ENCODE data around the gene JADE1. TPM values are rescaled to one million over a fixed set of nuclear protein-coding genes. Genes with fewer than 3 reads are reported as not detected.

JADE1 gene
- total RNA-seq, 1 donor from 2014 or later, result 36.3 TPM

GRCh38 chr4:128800701-128801284, 8.7 kb upstream of the JADE1 start:
- H3K27ac ChIP-seq, result no peak overlapping the region
- no peak for ATAC-seq
- no peak for DNase-seq

GRCh38 chr4:128802680-128803628, 6.5 kb upstream of the JADE1 start:
- H3K4me1 ChIP-seq, result no peaks in the 10 kb centered on the region
- intact Hi-C loops (cut with DNase I), result no loop called here
- no peaks in the 10 kb centered on the region for H3K27me3 ChIP-seq (ENCODE audit: low read depth)
- no peak for DNase-seq
- H3K36me3 ChIP-seq, result no peaks in the 10 kb centered on the region
- H3K27ac ChIP-seq, result no peak overlapping the region
- peak in 1 of 2 donors; percentile 25 for ATAC-seq
- no peak for TF ChIP-seq CTCF (IDR thresholded peaks at IDR 0.05)
- H3K4me3 ChIP-seq, result no peak overlapping the region
- H3K9me3 ChIP-seq, result no peaks in the 10 kb centered on the region

More at GRCh38 chr4:128800701-128801284, 8.7 kb upstream of the JADE1 start:
- TF ChIP-seq CTCF (IDR thresholded peaks at IDR 0.05), result no peak
- no peaks in the 10 kb centered on the region for H3K27me3 ChIP-seq (ENCODE audit: low read depth)
- no peaks in the 10 kb centered on the region for H3K36me3 ChIP-seq
- H3K4me1 ChIP-seq, result no peaks in the 10 kb centered on the region
- intact Hi-C loops (cut with DNase I), result no loop called here
- no peaks in the 10 kb centered on the region for H3K9me3 ChIP-seq
- no peak overlapping the region for H3K4me3 ChIP-seq

GRCh38 chr4:128803783-128804182, 5.7 kb upstream of the JADE1 start:
- Histone ChIP-seq H3K4me1 (no peaks in the 10 kb centered on the region), H3K4me3 (no peak overlapping the region), H3K9me3 (no peaks in the 10 kb centered on the region), H3K27ac (no peak overlapping the region), H3K36me3 (no peaks in the 10 kb centered on the region), H3K27me3 (ENCODE audit: low read depth) (no peaks in the 10 kb centered on the region)
- intact Hi-C loops (cut with DNase I), result no loop called here
- ATAC-seq (peak in 1 of 2 donors; percentile 60), DNase-seq (no peak)
- no peak for TF ChIP-seq CTCF (IDR thresholded peaks at IDR 0.05)

- peak; percentile 55 for DNase-seq
- ATAC-seq, result peak; percentile 2 to 11
- intact Hi-C loops (cut with DNase I), result no loop called here
Observed at GRCh38 chr4:128810331-128810870, 901 bp downstream of the JADE1 start.

More at GRCh38 chr4:128810331-128810870, 901 bp downstream of the JADE1 start:
- Histone ChIP-seq H3K27ac (peak overlapping the region; percentile 96), H3K9me3 (no peaks in the 10 kb centered on the region), H3K4me1 (peaks cover 13% of the 10 kb centered on the region), H3K36me3 (no peaks in the 10 kb centered on the region), H3K27me3 (ENCODE audit: low read depth) (no peaks in the 10 kb centered on the region), H3K4me3 (peak overlapping the region; percentile 87)
- TF ChIP-seq CTCF (IDR thresholded peaks at IDR 0.05), result no peak

All from lower lobe of right lung (tissue), 2 donors.